GM19035 (cell line): ENCODE results near the gene RALGAPA1.
A peak's percentile ranks its signal among the peaks of the same experiment; 100 is the strongest.
"Not testable (repeated sequence)": the region's sequence is repeated elsewhere in the genome, so short reads cannot be mapped to it uniquely, and the experiment has no call there.

Source experiments
- ATAC-seq: cut with Tn5 transposase; IDR thresholded peaks from one replicate; pipeline ENCODE4 v1.9.1; 2021; ENCODE audit not compliant: unreplicated experiment

Gene RALGAPA1

GRCh38 chr14:35808638-35809563 is at the start of gene RALGAPA1:
TSS of gene RALGAPA1 (minus strand) at chr14:35809295. CDS start at chr14:35808835, 460 bp downstream.
- peak; percentile 98 for ATAC-seq

GRCh38 chr14:35858521-35859209 is 49.6 kb upstream of the RALGAPA1 start:
- ATAC-seq: no peak

- peak; percentile 97 for ATAC-seq
Measured at GRCh38 chr14:35855876-35856481, 46.9 kb upstream of the RALGAPA1 start.

- no peak for ATAC-seq
Measured at GRCh38 chr14:35854696-35855270, 45.7 kb upstream of the RALGAPA1 start.

GRCh38 chr14:35853225-35853624 is 44.1 kb upstream of the RALGAPA1 start:
- no peak for ATAC-seq

GRCh38 chr14:35851823-35852222 is 42.7 kb upstream of the RALGAPA1 start:
- no peak for ATAC-seq

- ATAC-seq: no peak
Measured at GRCh38 chr14:35849122-35849521, 40.0 kb upstream of the RALGAPA1 start.

GRCh38 chr14:35847636-35848035 is 38.5 kb upstream of the RALGAPA1 start:
- ATAC-seq: no peak

GRCh38 chr14:35844494-35844893 is 35.4 kb upstream of the RALGAPA1 start:
- ATAC-seq: no peak

- ATAC-seq: not testable (repeated sequence)
Measured at GRCh38 chr14:35842245-35842644, 33.1 kb upstream of the RALGAPA1 start.

GRCh38 chr14:35841704-35842103 is 32.6 kb upstream of the RALGAPA1 start:
- ATAC-seq: not testable (repeated sequence)

GRCh38 chr14:35835208-35835982 is 26.3 kb upstream of the RALGAPA1 start:
- no peak for ATAC-seq

GRCh38 chr14:35829449-35829848 is 20.4 kb upstream of the RALGAPA1 start:
- no peak for ATAC-seq

GRCh38 chr14:35827678-35828472 is 18.8 kb upstream of the RALGAPA1 start:
- no peak for ATAC-seq

- no peak for ATAC-seq
Measured at GRCh38 chr14:35826952-35827416, 17.9 kb upstream of the RALGAPA1 start.

- peak; percentile 96 for ATAC-seq
Measured at GRCh38 chr14:35826218-35826951, 17.3 kb upstream of the RALGAPA1 start, which contains the start of gene BRMS1L. TSS of gene BRMS1L (plus strand) at chr14:35826338. CDS start at chr14:35826517, 179 bp downstream.

- ATAC-seq: no peak
Measured at GRCh38 chr14:35825968-35826217, 16.8 kb upstream of the RALGAPA1 start.

GRCh38 chr14:35824446-35825165 is 15.5 kb upstream of the RALGAPA1 start:
- not testable (repeated sequence) for ATAC-seq
